Vagina (tissue), 2 donors: ENCODE results near the gene EIF3B. TPM values are rescaled to one million over a fixed set of nuclear protein-coding genes. Genes with fewer than 3 reads are reported as not detected.
A peak's percentile ranks its signal among the peaks of the same experiment; 100 is the strongest.
"Not testable (repeated sequence)": the region's sequence is repeated elsewhere in the genome, so short reads cannot be mapped to it uniquely, and the experiment has no call there.

Source experiments
- DNase-seq, 2 donors: peaks; one replicate each; pipeline ENCODE4 v3.0.0-alpha.2; 2017; ENCODE audit errors: extremely low spot score in 2 of 2
- H3K27ac ChIP-seq: fragments of 200-600 bp; sonication (generic); one replicate; pipeline ENCODE4 v1.5.1; 2019
- H3K27me3 ChIP-seq: fragments of 200-600 bp; sonication (generic); one replicate; pipeline ENCODE4 v1.5.1; 2019
- H3K36me3 ChIP-seq, 2 donors: fragments of 200-600 bp; sonication (generic); one replicate each; pipeline ENCODE4 v1.5.1; 2017 to 2019
- H3K4me1 ChIP-seq: fragments of 200-600 bp; sonication (generic); one replicate; pipeline ENCODE4 v1.5.1; 2019
- H3K4me3 ChIP-seq, 2 donors: fragments of 200-600 bp; sonication (generic); 1 replicate in 1 of 2; 2 replicates in 1 of 2; pipeline ENCODE4 v1.5.1; 2016 to 2019
- H3K9me3 ChIP-seq: fragments of 200-600 bp; sonication (generic); one replicate; pipeline ENCODE4 v1.5.1; 2019
- CTCF ChIP-seq, 3 experiments: fragments of 450-650 bp in 2 of 3; fragments of 200-600 bp in 1 of 3; sonication (generic) in 1 of 3; IDR thresholded peaks; one replicate each; pipeline ENCODE4 v1.5.1; 2017 to 2019; ENCODE audit warnings: antibody characterized with exemption in 3 of 3, mild to moderate bottlenecking in 2 of 3, moderate library complexity in 2 of 3
- POLR2A ChIP-seq, 2 donors: fragments of 450-650 bp; IDR thresholded peaks; one replicate each; pipeline ENCODE4 v1.6.1; 2017; ENCODE audit warnings: antibody characterized with exemption in 2 of 2, mild to moderate bottlenecking in 2 of 2, moderate library complexity in 2 of 2
- POLR2AphosphoS5 ChIP-seq, 2 donors: sonication (generic); formaldehyde crosslinking; IDR thresholded peaks; one replicate each; pipeline ENCODE4 v1.9.0; 2017; ENCODE audit warnings: antibody characterized with exemption in 2 of 2, mild to moderate bottlenecking in 2 of 2, low read depth in 1 of 2; ENCODE audit not compliant: insufficient read depth in 1 of 2
- intact Hi-C: fragments of 100-400 bp; cut with DNase I; formaldehyde crosslinking; loops from one replicate; pipeline ENCODE4 v1.15.1; 2023
- total RNA-seq: library from RNA; depleted of rRNA; stranded (reverse); fragments of >200 nt; gene quantifications from one replicate; pipeline ENCODE4 v1.2.3, GENCODE V29; 2016

Gene EIF3B
- total RNA-seq, 1 donor from 2014 or later, result 90.8 TPM

GRCh38 chr7:2312267-2312929 lies 42.2 kb upstream of the EIF3B start:
- no peaks in the 10 kb centered on the region for H3K36me3 ChIP-seq
- peaks cover 20% of the 10 kb centered on the region for H3K4me1 ChIP-seq
- no peaks in the 10 kb centered on the region for H3K27me3 ChIP-seq
- DNase-seq, result no peak
- no peak for TF ChIP-seq CTCF (IDR thresholded peaks at IDR 0.05)
- TF ChIP-seq POLR2A (IDR thresholded peaks at IDR 0.05), result no peak
- no peak for TF ChIP-seq POLR2AphosphoS5 (IDR thresholded peaks at IDR 0.05; ENCODE audit: insufficient read depth in 1 of 2, low read depth in 1 of 2)
- H3K27ac ChIP-seq, result no peak overlapping the region
- intact Hi-C loops, result no loop called here
- no peak overlapping the region for H3K4me3 ChIP-seq
- H3K9me3 ChIP-seq, result no peaks in the 10 kb centered on the region

GRCh38 chr7:2313450-2314208 lies 41.0 kb upstream of the EIF3B start:
- DNase-seq, result no peak
- intact Hi-C loops, result no loop called here
- no peaks in the 10 kb centered on the region for H3K36me3 ChIP-seq
- peaks cover 20% of the 10 kb centered on the region for H3K4me1 ChIP-seq
- H3K27me3 ChIP-seq, result no peaks in the 10 kb centered on the region
- H3K27ac ChIP-seq, result peak overlapping the region; percentile 81
- TF ChIP-seq POLR2AphosphoS5 (IDR thresholded peaks at IDR 0.05; ENCODE audit: insufficient read depth in 1 of 2, low read depth in 1 of 2) (no peak), CTCF (IDR thresholded peaks at IDR 0.05) (no peak), POLR2A (IDR thresholded peaks at IDR 0.05) (no peak)
- H3K9me3 ChIP-seq, result no peaks in the 10 kb centered on the region
- peak overlapping the region; percentile 91 to 94 for H3K4me3 ChIP-seq

- Histone ChIP-seq H3K9me3 (no peaks in the 10 kb centered on the region), H3K36me3 (no peaks in the 10 kb centered on the region), H3K4me3 (peak within 1 kb of the TSS; percentile 91 to 94), H3K27ac (peak within 1 kb of the TSS; percentile 81), H3K27me3 (no peaks in the 10 kb centered on the region), H3K4me1 (peaks cover 20% of the 10 kb centered on the region)
- intact Hi-C loops, result no loop called here
- peak in 1 of 2 donors; percentile 91 for DNase-seq
- TF ChIP-seq CTCF (IDR thresholded peaks at IDR 0.05) (no peak), POLR2A (IDR thresholded peaks at IDR 0.05) (peak in 1 of 2 donors; percentile 39)
These were observed 40.2 kb upstream of the EIF3B start, which contains the start of gene SNX8 for GRCh38 chr7:2314209-2314955. TSS of gene SNX8 (minus strand) at chr7:2314441. CDS start at chr7:2314421, 20 bp downstream.

GRCh38 chr7:2314956-2315530 lies 39.6 kb upstream of the EIF3B start:
- H3K4me1 ChIP-seq, result peaks cover 20% of the 10 kb centered on the region
- H3K27ac ChIP-seq, H3K36me3 ChIP-seq, H3K27me3 ChIP-seq, DNase-seq, H3K9me3 ChIP-seq, intact Hi-C loops: not testable (repeated sequence)
- H3K4me3 ChIP-seq, result peak overlapping the region; percentile 91 to 94

- TF ChIP-seq POLR2A (IDR thresholded peaks at IDR 0.05) (no peak), CTCF (IDR thresholded peaks at IDR 0.05) (no peak), POLR2AphosphoS5 (IDR thresholded peaks at IDR 0.05; ENCODE audit: insufficient read depth in 1 of 2, low read depth in 1 of 2) (no peak)
- DNase-seq, result no peak
- Histone ChIP-seq H3K4me1 (peaks cover 20% of the 10 kb centered on the region), H3K27ac (no peak overlapping the region), H3K4me3 (no peak overlapping the region), H3K36me3 (no peaks in the 10 kb centered on the region), H3K9me3 (no peaks in the 10 kb centered on the region), H3K27me3 (no peaks in the 10 kb centered on the region)
- intact Hi-C loops, result no loop called here
These were observed 38.8 kb upstream of the EIF3B start for GRCh38 chr7:2315787-2316186.
